Activated CD4-positive, alpha-beta T cell treated with anti-CD3 and anti-CD28 coated beads, Interleukin-2, Interleukin-4, amounts not matched to agents 100 ng/mL and 50 ng/mL, durations not matched to agents 16 hours and 8 hours (primary cell): ENCODE results near the gene NECAB3.

Source experiments
- DNase-seq: peaks from one replicate; pipeline ENCODE4 v3.0.0-alpha.2; 2020; ENCODE audit warnings: low spot score

Gene NECAB3

GRCh38 chr20:33663161-33664084, 10.8 kb downstream of the NECAB3 start:
- DNase-seq: peak; percentile 84

- DNase-seq: no peak
Observed at GRCh38 chr20:33662172-33662571, 12.1 kb downstream of the NECAB3 start, which contains the start of gene C20orf144. Gene C20orf144, plus strand, starts transcription at chr20:33662327. Its CDS starts 19 bp downstream, at chr20:33662346.

GRCh38 chr20:33660685-33661058, 13.6 kb downstream of the NECAB3 start:
- no peak for DNase-seq

- no peak for DNase-seq
Observed at GRCh38 chr20:33660035-33660684, 14.1 kb downstream of the NECAB3 start.

GRCh38 chr20:33659341-33660034, 14.7 kb downstream of the NECAB3 start:
- no peak for DNase-seq

GRCh38 chr20:33658929-33659328, 15.3 kb downstream of the NECAB3 start:
- no peak for DNase-seq

GRCh38 chr20:33658510-33658909, 15.7 kb downstream of the NECAB3 start:
- DNase-seq: no peak

- DNase-seq: no peak
Observed at GRCh38 chr20:33657704-33658095, 16.5 kb downstream of the NECAB3 start.

- DNase-seq: no peak
Observed at GRCh38 chr20:33656783-33657703, 17.2 kb downstream of the NECAB3 start.

- DNase-seq: no peak
Observed at GRCh38 chr20:33656010-33656782, 18.0 kb downstream of the NECAB3 start.

- no peak for DNase-seq
Observed at GRCh38 chr20:33655164-33655563, 19.1 kb downstream of the NECAB3 start.

GRCh38 chr20:33654680-33655161, 19.5 kb downstream of the NECAB3 start:
- no peak for DNase-seq

GRCh38 chr20:33653900-33654596, 20.2 kb downstream of the NECAB3 start:
- DNase-seq: no peak

- DNase-seq: no peak
Observed at GRCh38 chr20:33653218-33653899, 20.9 kb downstream of the NECAB3 start.

GRCh38 chr20:33651562-33652048, 22.6 kb downstream of the NECAB3 start:
- DNase-seq: no peak

GRCh38 chr20:33650753-33651561, 23.3 kb downstream of the NECAB3 start:
- no peak for DNase-seq

GRCh38 chr20:33650111-33650752, 24.0 kb downstream of the NECAB3 start:
- DNase-seq: no peak

GRCh38 chr20:33649201-33649681, 25.0 kb downstream of the NECAB3 start:
- DNase-seq: no peak
